Esophagus muscularis mucosa (tissue), 4 donors: Measurements from ENCODE around the gene GJC2. TPM values are rescaled to one million over a fixed set of nuclear protein-coding genes. Genes with fewer than 3 reads are reported as not detected.
"Not testable (repeated sequence)": the region's sequence is repeated elsewhere in the genome, so short reads cannot be mapped to it uniquely, and the experiment has no call there.

Source experiments
- DNase-seq: peaks from one replicate; pipeline ENCODE4 v3.0.0-alpha.2; 2017; ENCODE audit errors: extremely low spot score
- H3K27ac ChIP-seq, 4 donors: fragments of 200-600 bp; sonication (generic); replicated peaks in 1 of 4; 1 replicate in 3 of 4; 2 replicates in 1 of 4; pipeline ENCODE4 v1.5.1; 2016 to 2019; ENCODE audit warnings: mild to moderate bottlenecking in 1 of 4
- H3K27me3 ChIP-seq, 4 donors: fragments of 200-600 bp; sonication (generic); one replicate each; pipeline versions ENCODE4 v1.5.1 to v1.6.0; 2016 to 2019
- H3K36me3 ChIP-seq, 4 donors: fragments of 200-600 bp; sonication (generic); one replicate each; pipeline ENCODE4 v1.5.1; 2016 to 2019
- H3K4me1 ChIP-seq, 4 donors: fragments of 200-600 bp; sonication (generic); one replicate each; pipeline ENCODE4 v1.5.1; 2016 to 2019
- H3K4me3 ChIP-seq, 4 donors: fragments of 200-600 bp; sonication (generic); 1 replicate in 2 of 4; 2 replicates in 2 of 4; pipeline ENCODE4 v1.5.1; 2016 to 2019; ENCODE audit warnings: mild to moderate bottlenecking in 4 of 4, moderate library complexity in 1 of 4
- H3K9me3 ChIP-seq, 4 donors: fragments of 200-600 bp; sonication (generic); 1 replicate in 3 of 4; 2 replicates in 1 of 4; pipeline ENCODE4 v1.5.1; 2016 to 2019
- CTCF ChIP-seq, 3 experiments: fragments of 200-600 bp in 2 of 3; fragments of 450-650 bp in 1 of 3; sonication (generic) in 2 of 3; IDR thresholded peaks; one replicate each; pipeline ENCODE4 v1.5.1; 2017 to 2019; ENCODE audit warnings: antibody characterized with exemption in 3 of 3, mild to moderate bottlenecking in 2 of 3, moderate library complexity in 1 of 3
- EP300 ChIP-seq: sonication (generic); formaldehyde crosslinking; IDR thresholded peaks from one replicate; pipeline ENCODE4 v1.6.1; 2017; ENCODE audit warnings: antibody characterized with exemption
- POLR2A ChIP-seq: fragments of 450-650 bp; IDR thresholded peaks from one replicate; pipeline ENCODE4 v1.6.1; 2017; ENCODE audit warnings: antibody characterized with exemption, moderate library complexity, mild to moderate bottlenecking, low read depth
- POLR2AphosphoS5 ChIP-seq, 2 donors: sonication (generic); formaldehyde crosslinking; IDR thresholded peaks; one replicate each; pipeline ENCODE4 v1.6.1; 2017; ENCODE audit warnings: antibody characterized with exemption in 2 of 2
- WGBS: methylation state at CpG from one replicate; pipeline ENCODE4 v1.1.5; 2018; 5-methylcytosine and 5-hydroxymethylcytosine counted together
- intact Hi-C: fragments of 100-400 bp; cut with DNase I; formaldehyde crosslinking; loops from one replicate; pipeline ENCODE4 v1.15.1; 2023
- total RNA-seq, 4 donors: library from RNA; depleted of rRNA; stranded (reverse); fragments of >200 nt; gene quantifications; one replicate each; pipeline versions ENCODE4 v1.1.0 to v1.2.1, GENCODE V29; 2016

Gene GJC2
- total RNA-seq, 4 donors from 2014 or later, result 6.0 to 11.3 (median 7.8) TPM

- no peak for DNase-seq
- no peak for TF ChIP-seq POLR2A
- TF ChIP-seq POLR2AphosphoS5 (IDR thresholded peaks at IDR 0.05), result no peak
- Histone ChIP-seq H3K4me3 (peak overlapping the region; percentile 75 to 98 (median 84)), H3K9me3 (no peaks in the 10 kb centered on the region), H3K36me3 (peaks cover 0 to 27% (median 25%) of the 10 kb centered on the region in 4 donors), H3K4me1 (peaks cover 25 to 36% (median 33%) of the 10 kb centered on the region in 4 donors), H3K27me3 (no peaks in the 10 kb centered on the region), H3K27ac (peak overlapping the region; percentile 90 to 97 (median 93))
- WGBS, result 0% methylated on average over 3 of the region's 8 CpGs
- intact Hi-C loops, result no loop called here
These were observed 41.0 kb upstream of the GJC2 start for GRCh38 chr1:228108742-228109072.

GRCh38 chr1:228109073-228109961 is 40.4 kb upstream of the GJC2 start, which contains the start of gene MRPL55:
TSS of gene MRPL55 (minus strand) at chr1:228109299. CDS start at chr1:228108260, 1,039 bp downstream.
- under 1% methylated on average over 26 of the region's 66 CpGs for WGBS
- DNase-seq, result peak; percentile 100
- Histone ChIP-seq H3K9me3 (no peaks in the 10 kb centered on the region), H3K27ac (peak within 1 kb of the TSS; percentile 90 to 97 (median 93)), H3K4me1 (peaks cover 21 to 30% (median 28%) of the 10 kb centered on the region in 4 donors), H3K4me3 (peak within 1 kb of the TSS; percentile 75 to 98 (median 84)), H3K36me3 (peaks cover 0 to 27% (median 25%) of the 10 kb centered on the region in 4 donors), H3K27me3 (no peaks in the 10 kb centered on the region)
- intact Hi-C loops, result no loop called here
- TF ChIP-seq CTCF (IDR thresholded peaks at IDR 0.05) (peak in 1 of 3 experiments; percentile 36), POLR2AphosphoS5 (IDR thresholded peaks at IDR 0.05) (peak; percentile 100), POLR2A (peak; percentile 91), EP300 (no peak)

- 47% methylated on average over 15 of the region's 15 CpGs for WGBS
- Histone ChIP-seq H3K27ac (peak overlapping the region; percentile 90 to 97 (median 93)), H3K36me3 (peaks cover 0 to 27% (median 25%) of the 10 kb centered on the region in 4 donors), H3K4me3 (peak overlapping the region; percentile 75 to 98 (median 84)), H3K27me3 (no peaks in the 10 kb centered on the region), H3K9me3 (no peaks in the 10 kb centered on the region), H3K4me1 (peaks cover 17 to 30% (median 27%) of the 10 kb centered on the region in 4 donors)
- intact Hi-C loops, result no loop called here
- DNase-seq, result no peak
- no peak for TF ChIP-seq EP300
- no peak for TF ChIP-seq POLR2A
- TF ChIP-seq CTCF (IDR thresholded peaks at IDR 0.05), result no peak
- TF ChIP-seq POLR2AphosphoS5 (IDR thresholded peaks at IDR 0.05), result peak in 1 of 2 donors; percentile 39
These were observed 39.7 kb upstream of the GJC2 start for GRCh38 chr1:228109962-228110488.

- Histone ChIP-seq H3K4me1 (peaks cover 17 to 30% (median 27%) of the 10 kb centered on the region in 4 donors), H3K36me3 (peaks cover 0 to 25% (median 24%) of the 10 kb centered on the region in 4 donors), H3K4me3 (peak overlapping the region in 3 of 4 donors; percentile 75 to 87 (median 80)), H3K9me3 (no peaks in the 10 kb centered on the region), H3K27me3 (no peaks in the 10 kb centered on the region), H3K27ac (peak overlapping the region; percentile 90 to 97 (median 93))
- WGBS, result 90% methylated on average over 7 of the region's 7 CpGs
- DNase-seq, result no peak
- no peak for TF ChIP-seq POLR2A
- intact Hi-C loops, result no loop called here
These were observed 39.2 kb upstream of the GJC2 start for GRCh38 chr1:228110556-228110955.

- 88% methylated on average over 6 of the region's 6 CpGs for WGBS
- H3K4me3 ChIP-seq, intact Hi-C loops, H3K27ac ChIP-seq, DNase-seq, H3K9me3 ChIP-seq, H3K27me3 ChIP-seq: not testable (repeated sequence)
- peaks cover 17 to 30% (median 27%) of the 10 kb centered on the region in 4 donors for H3K4me1 ChIP-seq
- peaks cover 0 to 18% (median 17%) of the 10 kb centered on the region in 4 donors for H3K36me3 ChIP-seq
These were observed 38.4 kb upstream of the GJC2 start for GRCh38 chr1:228111315-228111714.

- TF ChIP-seq POLR2A (no peak), CTCF (IDR thresholded peaks at IDR 0.05) (no peak)
- WGBS, result 89% methylated on average over 7 of the region's 7 CpGs
- intact Hi-C loops, result no loop called here
- Histone ChIP-seq H3K27ac (no peak overlapping the region), H3K4me3 (no peak overlapping the region), H3K9me3 (no peaks in the 10 kb centered on the region), H3K36me3 (peaks cover 0 to 9% (median 8%) of the 10 kb centered on the region in 4 donors), H3K27me3 (no peaks in the 10 kb centered on the region), H3K4me1 (peaks cover 17 to 30% (median 27%) of the 10 kb centered on the region in 4 donors)
- DNase-seq, result no peak
These were observed 37.6 kb upstream of the GJC2 start for GRCh38 chr1:228112167-228112566.
